ENCODE measurements around the gene FKBP2.

The FKBP2 gene

DNA sequence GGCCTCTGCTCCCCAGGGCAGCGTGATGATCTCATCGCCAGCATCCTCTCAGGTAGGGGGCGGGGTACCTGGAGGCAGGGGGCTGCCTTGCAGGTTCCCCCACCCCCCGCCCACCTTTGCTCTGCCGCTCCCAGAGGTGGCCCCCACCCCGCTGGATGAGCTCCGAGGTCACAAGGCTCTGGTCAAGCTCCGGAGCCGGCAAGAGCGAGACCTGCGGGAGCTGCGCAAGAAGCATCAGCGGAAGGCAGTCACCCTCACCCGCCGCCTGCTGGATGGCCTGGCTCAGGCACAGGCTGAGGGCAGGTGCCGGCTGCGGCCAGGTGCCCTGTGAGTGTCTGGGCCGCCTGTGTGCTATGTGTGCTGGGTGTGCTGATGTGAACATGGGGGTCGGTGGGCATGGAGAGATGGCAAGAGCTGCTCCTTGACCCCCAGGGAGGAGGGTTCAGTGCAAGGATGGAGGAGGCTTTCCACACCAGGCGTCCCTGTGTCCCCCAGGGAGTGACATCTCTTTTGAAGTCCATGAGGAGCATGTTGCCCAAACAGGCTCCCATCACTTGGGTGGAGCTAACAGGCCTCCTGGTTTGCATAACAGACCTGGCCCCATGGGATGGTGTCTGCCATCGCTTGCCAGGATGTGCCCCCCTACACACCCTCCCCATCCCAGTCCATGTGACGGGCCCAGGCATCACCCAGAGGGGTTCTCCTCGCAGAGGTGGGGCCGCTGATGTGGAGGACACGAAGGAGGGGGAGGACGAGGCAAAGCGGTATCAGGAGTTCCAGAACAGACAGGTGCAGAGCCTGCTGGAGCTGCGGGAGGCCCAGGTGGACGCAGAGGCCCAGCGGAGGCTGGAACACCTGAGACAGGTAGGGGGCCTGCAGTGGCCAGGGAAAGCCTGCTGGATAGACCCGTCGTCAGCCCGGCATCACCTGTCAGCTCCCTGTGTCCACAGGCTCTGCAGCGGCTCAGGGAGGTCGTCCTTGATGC, 24.6 kb downstream of the FKBP2 start:
- DNase-seq = no peak

DNA sequence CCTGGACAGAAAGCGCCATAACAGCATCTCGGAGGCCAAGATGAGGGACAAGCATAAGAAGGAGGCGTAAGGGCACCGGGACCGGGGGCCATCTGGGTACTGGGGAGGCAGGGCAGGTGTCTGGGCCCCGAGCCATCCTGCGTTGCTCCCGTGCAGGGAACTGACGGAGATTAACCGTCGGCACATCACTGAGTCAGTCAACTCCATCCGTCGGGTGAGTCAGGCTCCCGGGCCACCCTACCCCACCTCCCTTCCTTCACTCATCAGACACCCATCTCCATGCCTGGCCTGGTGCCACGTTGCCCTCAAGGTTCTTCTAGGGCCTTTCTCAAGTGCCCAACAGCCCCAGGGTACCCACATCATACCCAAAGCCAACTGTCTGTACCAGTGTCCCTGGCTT, 25.4 kb downstream of the FKBP2 start:
- DNase-seq = no peak

DNA sequence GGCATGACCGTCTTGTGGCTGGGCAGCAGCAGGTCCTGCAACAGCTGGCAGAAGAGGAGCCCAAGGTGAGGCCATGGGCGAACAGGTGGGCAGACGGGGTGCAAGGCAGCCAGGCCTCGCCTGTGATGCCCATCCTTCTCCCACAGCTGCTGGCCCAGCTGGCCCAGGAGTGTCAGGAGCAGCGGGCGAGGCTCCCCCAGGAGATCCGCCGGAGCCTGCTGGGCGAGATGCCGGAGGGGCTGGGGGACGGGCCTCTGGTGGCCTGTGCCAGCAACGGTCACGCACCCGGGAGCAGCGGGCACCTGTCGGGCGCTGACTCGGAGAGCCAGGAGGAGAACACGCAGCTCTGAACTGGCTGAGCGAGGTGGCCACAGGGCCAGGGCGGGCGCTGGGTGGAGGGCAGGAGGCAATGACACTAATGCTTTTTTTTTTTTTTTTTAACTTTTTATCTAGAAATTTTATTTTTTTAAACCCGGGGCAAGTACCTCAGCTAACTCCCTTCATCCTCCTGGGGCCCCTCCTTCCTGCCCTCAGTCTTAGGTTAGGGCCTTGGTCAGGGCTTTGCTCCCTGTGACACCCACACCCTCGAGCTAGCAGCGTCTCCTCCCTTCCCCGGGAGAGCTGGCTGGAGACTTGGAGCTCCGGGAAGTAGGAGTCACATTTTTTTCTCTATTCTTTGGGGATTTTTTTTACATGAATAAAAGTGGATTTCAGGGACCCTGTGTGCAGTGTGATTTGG, 26.5 kb downstream of the FKBP2 start:
- DNase-seq = no peak

DNA sequence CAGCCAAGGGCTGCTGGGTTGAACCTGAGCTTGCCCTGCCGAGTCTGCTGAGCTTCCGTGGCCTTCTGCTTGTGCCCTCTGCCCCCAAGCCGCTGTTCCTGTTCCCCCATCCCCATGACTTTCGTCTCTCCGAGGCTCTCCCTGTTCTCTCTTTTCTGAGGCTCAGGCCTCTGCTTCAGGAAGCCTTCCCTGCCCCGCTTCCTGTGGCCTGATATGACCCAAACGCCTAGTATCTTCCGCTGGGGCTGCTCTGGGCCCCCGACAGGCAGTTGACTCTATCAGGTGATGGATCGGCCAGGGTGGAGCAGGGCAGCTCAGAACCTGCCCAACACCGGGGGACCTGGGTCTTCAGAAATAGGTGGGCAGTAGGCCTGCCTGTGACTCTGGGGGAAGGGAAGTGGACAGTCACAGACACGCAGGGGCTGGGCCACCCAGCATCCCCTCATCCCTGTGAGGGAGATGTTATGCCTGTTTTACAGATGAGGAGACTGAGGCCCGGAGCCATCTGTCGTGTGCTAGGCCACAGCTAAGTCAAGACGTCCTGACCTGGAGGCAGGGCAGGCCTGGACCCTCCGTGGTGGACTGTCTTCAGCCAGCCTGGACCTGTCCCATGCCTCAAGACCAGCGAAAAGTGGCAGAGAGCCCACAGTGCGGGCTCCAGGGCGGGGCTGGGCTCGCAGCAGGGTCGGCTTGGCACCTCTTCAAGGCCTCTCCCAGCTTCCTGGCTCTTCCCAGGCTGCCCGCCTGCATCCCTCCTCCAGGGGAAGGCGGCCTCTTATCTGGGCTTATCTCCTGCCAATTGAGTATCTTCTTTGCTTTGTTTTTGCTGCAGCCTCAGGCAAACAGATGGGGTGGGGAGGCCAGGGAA, 27.4 kb downstream of the FKBP2 start:
- no peak for DNase-seq

DNA sequence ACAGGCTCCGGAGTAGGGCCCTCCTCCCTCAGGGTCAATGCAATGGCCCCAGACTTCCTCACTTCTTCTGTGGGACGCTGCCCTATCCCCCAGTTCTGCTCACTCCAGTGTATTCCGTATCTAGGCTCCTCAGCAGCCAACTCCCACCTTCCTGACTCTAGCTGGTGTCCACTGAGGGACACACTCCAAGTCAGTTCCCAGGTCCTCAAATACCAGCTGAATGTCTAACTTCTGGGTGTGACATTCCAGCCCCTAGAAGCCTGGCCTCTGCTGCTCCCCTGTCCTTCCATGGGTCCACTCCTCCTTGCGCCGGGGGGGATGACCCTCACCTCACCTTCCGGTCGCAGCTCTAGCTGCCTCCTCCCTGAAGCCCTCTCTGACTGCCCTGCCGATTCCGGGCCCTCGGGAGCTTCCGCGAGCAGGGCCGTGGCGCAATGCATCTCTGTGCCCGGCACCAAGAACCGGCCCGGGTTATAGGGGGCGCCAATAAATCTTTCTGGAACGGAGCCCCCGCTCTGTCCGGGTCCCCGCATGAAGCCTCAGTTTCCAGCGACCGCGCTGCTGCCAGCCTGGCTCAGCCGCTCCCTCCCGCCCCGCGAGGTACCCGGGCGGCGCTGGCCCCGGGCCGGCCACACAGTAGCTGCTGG, 28.1 kb downstream of the FKBP2 start:
- no peak for DNase-seq

DNA sequence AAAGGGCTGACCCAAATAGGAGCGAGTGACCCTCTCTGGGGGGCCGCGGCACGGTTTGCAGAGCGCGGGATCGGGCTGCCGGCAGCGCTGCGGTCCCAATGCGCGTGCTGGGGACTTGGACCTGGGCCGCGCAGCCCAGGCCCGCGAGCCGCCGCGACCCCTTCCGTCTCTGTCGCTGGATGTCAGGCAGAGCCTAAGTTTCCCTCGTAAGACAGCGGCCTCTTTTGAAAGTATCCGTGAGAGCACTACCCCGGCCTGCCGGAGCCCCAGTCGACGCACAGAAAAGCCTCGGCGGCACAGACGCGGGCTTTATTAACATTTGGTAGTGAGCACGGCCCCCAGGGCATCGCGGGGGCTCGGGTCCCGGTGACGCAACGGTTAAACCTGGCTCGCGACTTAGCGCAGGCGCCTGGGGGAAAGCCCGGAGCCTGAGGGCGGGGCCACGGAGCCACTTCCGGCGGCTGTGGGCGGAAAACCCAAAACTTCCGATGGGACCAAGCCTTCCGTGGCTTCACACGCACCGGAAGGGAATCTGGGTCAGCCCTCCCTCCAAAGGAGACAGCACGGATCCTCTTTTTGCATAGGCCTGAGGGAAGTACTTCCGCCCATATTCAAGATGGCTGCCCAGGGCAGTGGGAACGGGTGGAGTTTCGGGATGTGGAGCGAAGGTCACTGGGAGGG, 28.8 kb downstream of the FKBP2 start:
- peak; percentile 98 for DNase-seq

DNA sequence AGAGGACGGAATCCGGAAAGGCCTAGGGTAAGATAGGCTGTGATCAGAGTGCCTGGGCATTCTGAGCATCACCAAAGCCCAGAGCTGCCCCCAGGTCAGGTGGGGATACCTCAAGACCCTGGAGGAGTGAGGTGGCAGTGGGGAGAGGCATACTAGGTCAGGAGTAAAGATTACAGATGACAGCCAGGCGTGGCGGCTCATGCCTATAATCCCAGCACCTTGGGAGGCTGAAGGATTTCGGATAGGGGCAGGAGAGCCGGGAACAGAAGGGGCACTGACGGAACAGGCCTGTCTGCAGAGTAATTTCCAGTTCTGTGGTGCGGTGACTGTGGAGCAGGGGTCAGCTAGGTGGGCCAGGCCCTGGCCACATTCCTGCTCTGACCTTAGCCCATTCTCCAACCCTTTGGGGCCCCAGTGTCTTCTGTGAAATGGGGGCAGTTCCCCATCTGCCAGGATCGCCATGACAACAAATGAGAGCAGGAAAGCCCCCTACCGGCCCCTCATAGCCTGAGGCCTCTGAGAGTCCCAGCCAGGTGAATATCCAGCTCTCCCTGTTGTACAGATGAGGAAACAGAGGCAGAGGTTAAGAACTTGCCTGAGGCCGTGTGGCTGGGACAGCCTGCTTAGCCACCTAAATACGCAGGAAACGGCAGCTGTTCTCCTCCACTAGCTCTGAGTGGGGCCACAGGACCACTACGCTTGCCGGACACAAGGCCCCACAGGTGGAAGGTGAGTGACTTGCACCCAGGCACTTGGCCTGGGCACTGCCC, 34.3 kb downstream of the FKBP2 start:
- no peak for DNase-seq

DNA sequence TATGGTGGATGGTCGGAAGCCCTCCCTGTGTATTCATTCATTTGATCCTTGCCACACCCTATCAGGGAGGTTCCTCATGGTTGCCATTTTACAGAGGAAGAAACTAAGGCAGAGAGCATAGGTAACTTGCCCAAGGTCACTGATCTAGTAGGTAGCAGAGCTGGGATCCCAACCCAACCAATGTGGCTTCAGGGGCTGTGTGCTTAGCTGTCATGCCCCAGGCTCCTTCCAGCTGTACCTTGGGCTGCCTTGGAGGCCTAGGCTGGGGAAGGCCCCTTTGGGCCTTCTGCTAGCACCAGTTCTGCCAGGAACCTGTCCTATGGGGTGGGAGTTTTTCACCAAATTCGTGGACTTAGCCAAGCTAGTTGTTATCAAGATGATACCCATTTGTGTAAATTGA, 34.9 kb downstream of the FKBP2 start:
- DNase-seq = no peak

DNA sequence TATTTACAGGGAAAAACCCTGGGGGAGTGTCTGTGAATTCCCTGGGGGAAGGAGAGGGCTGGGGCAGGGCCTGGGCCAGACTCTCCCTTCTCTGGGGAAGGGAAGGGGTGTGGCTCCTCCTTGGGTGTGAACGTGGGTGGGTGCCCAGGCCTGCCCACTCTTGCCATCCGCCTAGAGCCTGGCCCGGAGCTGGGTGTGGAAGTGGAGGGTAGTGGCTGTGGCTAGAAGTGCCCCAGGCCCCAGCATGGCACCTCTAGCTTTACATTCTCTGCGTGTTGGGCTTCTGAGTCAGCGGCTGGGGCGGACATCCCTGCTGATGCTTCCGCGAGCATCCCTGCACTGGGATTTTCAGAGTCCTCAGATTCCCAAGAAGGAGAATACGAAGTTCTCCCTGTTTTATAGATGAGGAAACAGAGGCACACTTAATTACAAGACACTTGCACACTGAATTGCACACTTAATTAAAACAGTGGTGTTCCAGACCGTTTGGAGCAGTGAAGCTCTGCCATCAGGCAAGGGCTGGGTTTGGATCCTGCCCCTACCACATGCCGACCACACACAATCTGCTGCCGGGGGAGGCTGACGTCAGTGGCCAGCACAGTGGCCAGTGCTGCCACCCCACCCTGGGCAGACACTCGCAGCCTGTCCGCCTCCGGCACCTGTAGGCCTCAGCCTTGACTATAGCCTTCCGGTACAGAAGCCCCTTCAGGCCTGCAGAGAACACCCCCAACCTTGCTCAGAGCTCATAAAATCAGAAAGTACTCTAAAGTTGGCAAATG, 35.9 kb downstream of the FKBP2 start:
- DNase-seq = no peak

DNA sequence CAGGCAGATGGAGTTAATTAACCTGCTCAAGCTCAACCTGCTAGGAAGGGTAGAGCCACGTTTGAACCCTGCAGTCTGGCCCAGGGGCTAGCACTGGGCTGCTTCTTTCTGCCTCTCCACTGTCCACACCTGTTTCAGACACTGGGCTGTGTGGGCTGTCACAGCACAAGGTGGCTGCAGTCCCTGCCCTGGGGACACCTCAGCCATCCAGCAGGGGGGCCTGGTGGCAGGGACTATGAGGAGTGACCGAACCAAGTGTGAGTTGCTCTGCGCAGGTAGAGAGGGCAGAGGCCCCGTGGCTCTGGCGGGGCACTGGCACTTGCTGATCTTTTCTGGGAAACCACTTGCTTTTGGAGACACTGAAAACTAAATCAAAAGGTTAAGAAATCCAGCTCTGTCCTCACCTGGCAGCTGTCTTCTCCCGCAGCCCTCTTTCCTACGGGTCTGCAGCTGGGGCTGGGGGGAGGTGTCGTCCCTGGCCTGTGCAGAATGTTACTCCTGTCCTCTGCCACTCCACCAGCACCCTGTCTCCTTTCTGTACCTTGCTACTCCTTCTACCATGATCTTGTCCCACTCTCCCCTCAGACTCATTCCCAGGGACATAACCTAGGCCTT, 37.8 kb downstream of the FKBP2 start:
- DNase-seq = no peak

DNA sequence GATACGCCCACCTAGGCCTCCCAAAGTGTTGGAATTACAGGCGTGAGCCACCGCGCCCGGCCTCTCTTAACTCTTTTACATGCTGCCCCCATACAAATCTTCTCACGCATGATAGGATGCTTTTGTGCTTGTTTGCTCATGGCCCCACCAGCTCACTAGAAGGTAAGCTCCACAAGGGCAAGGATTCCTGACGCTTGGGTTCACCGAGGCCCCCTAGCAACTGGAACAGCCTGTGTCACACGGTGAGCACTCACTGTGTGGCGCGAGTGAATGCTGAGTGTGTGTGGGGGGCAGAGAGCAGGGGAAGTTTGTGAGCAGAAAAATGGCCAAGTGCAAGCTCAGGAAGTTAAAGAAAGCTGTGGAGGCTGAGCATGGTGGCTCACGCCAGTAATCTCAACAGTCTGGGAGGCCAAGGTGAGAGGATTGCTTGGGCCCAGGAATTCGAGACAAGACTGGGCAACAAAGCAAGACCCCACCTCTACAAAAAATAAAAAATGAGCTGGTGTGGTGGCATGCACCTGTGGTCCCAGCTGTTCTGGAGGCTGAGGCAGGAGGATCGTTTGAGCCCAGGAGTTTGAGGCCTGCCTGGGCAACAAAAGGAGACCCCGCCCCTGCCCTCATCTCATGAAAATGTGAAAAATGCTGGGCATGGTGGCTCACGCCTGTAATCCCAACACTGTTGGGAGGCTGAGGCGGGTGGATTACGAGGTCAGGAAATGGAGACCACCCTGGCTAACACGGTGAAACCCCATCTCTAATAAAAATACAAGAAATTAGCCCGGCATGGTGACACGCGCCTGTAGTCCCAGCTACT, 41.3 kb downstream of the FKBP2 start:
- DNase-seq = no peak

DNA sequence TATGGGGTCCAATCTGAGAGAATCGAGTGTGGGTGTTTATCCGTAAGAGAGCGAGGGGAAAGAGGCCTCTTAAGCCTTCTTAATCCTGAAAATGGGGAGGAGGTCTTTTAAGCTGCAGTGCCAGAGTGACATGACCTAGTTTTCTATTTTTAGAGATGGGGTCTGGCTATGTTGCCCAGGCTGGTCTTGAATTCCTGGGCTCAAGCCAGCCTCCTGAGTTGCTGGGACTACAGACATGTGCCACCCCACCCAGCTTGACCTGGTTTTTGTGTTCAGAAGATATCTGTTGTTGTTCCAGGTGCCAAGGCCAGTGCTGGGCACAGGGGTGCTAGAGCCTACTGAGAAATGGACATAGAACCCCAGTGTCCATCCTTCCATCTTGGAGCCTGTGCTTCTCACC, 42.2 kb downstream of the FKBP2 start:
- no peak for DNase-seq

DNA sequence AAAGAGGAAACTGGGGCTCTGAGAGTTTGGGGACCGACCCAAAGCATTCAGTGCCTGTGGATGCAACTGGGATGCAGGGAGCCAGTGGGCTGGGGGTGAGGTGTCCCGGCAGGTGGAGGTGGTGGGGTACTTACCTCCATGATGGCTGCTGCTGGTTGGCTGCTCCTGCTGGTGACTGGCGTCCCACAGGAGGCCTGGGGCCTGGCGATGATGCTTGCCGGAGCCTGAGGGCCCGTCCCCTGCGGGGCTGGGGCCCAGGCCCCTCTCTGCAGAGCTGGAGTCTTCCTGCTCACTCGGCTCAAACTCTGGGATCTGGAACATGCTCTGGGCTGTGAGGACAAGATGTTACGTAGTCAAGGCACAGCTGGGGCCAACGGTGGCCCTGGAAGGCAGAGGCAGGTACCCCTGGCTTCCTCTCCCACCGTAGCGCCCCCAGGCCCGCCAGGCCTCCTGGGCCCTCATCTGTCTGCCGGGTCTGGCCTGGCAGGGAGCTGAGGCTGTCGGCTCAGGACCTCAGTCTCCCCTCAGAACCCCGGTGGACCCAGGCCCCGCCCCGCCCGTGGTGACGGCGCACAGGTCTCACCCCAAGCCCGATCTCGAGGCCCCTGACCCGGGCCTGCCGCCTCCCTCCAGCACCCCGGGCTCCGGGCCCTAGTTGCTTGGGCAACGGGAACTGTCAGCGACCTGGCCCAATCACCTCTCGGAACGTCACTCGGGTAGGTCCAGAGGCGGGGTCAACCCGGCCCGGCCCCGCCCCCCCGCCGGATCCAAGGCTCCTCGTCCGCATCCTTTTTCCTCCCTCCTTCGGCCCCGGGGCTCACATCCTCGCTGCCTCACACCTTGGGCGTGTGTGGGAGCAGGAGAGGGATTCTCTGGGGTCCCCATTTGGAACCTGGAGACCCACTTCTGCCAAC, 43.4 kb downstream of the FKBP2 start, which contains the start of gene BAD:
Gene BAD, minus strand, starts transcription at position 618 of the 914 bp plus-strand sequence. Its CDS starts 297 bp downstream, at position 321.
- DNase-seq = peak; percentile 92

DNA sequence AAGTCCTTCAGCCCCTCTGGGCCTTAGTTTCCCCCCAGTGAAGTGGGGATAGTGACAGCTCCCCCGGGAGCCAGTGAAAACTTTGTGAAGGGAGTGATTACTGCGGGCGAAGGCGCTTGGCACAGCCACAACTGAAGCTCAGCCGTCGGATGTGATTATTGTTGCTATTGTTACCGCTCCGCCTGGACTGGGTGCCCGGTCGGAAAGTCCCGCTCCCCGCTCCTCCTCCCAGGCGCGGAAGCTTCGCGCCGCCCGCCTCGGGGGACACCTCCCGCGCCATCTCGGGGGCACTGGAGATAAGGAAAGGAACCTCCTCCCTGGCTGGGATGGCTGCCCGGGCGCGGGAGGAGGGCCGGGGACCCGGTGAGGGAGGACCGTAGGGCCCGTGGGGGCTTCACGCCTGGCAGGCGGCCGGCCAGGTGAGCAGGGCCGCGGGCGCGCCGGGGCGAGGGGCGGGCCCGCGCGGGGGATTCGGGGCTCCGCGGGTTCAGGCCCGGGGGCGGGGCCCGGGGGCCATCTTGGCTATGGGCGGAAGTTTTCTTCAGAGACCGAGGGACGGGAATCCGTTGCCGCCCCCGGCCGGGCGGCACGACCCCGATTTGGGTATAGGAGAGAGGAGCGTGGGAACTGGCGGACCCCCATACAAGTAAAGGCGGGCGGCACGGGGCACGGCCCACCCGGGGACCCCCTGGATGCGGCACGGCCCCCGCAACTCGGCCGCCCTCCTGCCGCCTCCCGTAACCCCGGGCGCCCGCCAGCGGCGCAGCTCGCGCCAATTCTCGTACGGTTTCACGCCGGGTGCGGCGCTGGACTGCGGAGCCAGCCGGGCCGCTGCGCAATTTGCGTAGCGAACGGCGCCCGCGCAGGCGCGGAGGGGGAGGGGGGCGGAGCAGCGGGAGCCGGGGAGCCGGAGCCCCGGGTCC, 44.3 kb downstream of the FKBP2 start, which contains the start of gene GPR137:
Gene GPR137, plus strand, starts transcription at position 887 of the 923 bp plus-strand sequence. CDS start 677 bp downstream, outside the sequence.
- DNase-seq = peak; percentile 99

DNA sequence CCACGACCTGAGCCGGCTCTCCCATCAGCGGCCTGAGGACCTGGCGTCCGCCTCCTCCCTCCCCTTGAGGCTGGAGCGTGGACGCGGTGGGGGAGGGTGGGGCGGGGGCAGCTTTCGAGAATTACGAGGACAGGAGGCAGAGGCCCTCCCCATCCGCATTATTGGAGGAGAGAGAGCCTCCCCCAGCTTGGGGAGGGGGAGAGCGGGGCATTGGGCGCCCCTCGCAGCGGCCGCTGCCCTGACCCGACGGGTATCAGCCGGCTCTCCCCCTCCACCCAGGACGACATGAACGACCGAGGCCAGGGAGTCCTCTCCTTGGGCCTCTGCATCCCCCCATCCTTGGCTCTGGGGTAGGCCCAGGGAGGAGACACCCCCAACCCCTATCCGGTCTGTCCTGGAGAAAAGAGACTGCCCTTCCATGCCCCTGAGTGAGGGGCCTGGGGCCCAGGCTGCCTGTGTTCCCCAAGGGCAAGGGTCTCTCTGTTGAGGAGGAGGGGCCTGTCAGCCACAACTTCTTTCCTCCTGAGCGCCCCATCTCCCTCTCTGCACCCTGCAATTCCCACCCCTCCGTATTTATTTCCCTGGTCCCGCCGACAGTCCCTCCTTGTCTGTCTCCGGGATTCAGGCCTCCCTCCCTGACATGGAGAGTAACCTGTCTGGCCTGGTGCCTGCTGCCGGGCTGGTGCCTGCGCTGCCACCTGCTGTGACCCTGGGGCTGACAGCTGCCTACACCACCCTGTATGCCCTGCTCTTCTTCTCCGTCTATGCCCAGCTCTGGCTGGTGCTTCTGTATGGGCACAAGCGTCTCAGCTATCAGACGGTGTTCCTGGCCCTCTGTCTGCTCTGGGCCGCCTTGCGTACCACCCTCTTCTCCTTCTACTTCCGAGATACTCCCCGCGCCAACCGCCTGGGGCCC, 45.2 kb downstream of the FKBP2 start:
- no peak for DNase-seq
